ENCODE results near the gene B3GNT7.
"Not testable (repeated sequence)": the region's sequence is repeated elsewhere in the genome, so short reads cannot be mapped to it uniquely, and the experiment has no call there.

The B3GNT7 gene

DNA sequence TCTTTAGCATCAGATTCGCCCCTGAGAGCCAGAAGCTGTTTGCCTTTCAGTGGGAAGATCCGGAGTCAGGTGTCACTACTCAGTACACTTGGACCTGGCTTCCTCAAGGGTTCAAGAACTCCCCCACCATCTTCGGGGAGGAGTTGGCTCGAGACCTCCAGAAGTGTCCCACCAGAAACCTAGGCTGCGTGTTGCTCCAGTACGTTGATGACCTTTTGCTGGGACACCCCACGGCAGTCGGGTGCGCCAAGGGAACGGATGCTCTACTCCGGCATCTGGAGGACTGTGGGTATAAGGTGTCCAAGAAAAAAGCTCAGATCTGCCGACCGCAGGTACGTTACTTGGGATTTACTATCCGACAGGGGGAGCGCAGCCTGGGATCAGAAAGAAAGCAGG lies 8.7 kb downstream of the B3GNT7 start:
- not testable (repeated sequence) for DNase-seq

DNA sequence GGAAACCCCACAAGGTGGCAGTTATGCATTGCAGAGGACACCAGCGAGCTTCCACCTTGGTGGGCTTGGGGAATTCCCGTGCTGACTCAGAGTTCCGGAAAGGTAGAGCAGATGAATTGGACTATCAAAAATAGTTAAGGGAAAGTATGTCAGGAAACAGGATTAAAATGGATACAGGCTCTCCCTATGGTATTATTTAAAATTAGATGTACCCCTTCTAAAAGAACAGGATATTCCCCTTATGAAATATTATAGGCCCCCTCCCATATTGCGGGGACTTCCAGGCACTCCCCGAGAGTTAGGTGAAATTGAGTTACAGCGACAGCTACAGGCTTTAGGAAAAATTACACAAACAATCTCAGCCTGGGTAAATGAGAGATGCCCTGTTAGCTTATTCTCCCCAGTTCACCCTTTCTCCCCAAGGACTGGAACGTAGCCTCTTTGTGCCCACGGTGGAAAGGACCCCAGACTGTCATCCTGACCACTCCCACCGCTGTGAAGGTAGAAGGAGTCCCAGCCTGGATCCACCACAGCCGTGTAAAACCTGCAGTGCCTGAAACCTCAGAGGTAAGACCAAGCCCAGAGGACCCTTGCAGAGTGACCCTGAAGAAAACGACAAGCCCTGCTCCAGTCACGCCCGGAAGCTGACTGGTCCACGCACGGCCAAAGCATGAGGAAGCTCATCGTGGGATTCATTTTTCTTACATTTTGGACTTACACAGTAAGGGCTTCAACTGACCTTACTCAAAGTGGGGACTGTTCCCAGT lies 10.3 kb downstream of the B3GNT7 start:
- DNase-seq = peak; percentile 28 to 29

DNA sequence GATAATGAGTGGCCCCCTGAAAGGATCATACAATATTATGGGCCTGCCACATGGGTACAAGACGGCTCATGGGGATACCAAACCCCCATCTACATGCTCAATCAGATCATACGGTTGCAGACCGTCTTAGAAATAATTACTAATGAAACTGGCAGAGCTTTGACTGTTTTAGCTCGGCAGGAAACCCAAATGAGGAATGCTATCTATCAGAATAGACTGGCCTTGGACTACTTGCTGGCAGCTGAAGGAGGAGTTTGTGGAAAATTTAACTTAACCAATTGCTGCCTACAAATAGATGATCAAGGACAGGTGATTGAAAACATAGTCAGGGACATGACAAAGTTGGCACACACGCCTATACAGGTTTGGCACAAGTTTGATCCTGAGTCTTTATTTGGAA lies 12.2 kb downstream of the B3GNT7 start:
- DNase-seq = not testable (repeated sequence)

DNA sequence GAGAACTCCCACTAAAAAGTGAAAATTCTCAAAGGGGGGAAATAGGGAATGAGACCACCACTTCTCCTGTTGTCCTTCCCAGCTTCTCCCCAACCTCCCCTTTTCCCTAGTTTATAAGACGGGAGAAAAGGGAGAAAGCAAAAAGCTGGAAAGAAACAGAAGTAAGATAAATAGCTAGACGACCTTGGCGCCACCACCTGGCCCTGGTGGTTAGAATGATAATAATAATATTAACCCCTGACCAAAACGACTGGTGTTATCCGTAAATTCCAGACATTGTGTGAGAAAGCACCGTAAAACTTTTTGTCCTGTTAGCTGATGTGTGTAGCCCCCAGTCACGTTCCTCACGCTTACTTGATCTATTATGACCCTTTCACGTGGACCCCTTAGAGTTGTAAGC lies 12.8 kb downstream of the B3GNT7 start:
- not testable (repeated sequence) for DNase-seq

DNA sequence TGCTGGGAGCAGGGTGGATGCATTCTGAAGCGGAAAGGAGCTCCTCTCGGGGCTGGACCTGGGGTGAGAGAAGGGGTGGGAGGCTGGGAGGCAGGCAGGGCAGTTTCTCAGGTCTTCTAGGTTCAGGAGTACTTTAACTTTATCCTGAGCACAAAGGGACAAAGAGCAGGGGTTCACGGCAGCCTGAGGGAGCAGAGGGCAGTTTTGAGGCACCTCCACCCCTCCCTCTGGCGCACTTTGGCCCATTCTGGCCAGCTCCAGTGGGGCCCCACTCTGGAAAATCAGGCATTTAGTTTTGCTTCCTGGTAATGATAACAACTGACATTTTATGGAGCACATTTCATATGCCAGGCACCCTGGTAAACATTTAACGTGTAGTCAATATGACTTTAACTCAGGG lies 14.3 kb downstream of the B3GNT7 start:
- DNase-seq = no peak

DNA sequence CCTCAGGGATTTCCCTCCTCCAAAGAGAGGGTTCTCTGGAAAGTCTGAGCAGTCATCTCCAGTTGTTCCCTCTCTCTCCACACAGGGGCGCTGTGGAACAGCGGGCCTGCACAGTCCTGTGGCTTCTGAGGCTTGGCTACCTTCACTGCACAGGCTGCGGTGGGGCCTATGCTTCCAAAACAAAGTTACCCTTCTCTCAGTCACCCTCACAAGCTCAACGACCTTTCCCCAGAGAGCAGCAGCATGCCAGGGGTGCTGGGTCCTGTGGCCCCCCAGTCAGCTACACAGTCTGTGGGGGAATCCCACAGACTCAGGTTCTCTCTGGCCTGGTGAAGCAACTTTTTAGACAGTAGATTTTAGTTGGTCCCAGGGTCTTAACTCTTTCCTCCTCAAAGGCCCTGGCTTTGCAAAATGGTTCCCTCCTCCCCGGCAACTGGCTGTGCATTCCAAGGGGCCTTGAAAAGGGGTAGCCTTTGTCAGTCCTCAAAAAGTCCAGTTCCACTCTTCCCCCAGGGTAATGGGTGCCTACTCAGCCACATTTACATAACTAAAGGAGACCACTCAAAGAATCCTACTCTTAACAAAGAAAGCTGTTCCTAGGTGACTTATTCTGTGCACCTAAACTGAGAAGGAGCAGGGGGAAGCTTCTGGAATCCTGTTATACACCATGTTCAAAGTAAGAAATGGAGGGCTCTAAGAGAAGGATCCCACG lies 14.9 kb downstream of the B3GNT7 start:
- no peak for DNase-seq

DNA sequence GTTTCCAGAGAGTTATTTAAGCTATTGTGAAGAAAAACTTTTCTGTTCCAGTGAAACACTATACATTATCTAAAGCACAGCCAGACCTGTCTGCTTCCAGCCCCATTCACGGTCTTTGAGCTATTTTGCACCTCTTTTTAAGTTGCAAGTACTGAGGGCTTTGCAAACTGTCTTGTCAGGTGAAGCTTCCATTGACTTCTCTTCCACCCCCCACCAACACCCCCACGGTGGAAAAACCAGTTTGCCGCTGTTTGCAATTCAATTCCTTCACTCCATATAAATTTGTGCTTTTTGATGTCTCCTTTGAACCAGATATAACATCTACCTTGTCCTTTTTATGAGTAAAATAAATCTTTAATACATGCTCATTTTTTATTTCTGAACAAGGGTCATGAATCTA lies 15.7 kb downstream of the B3GNT7 start:
- DNase-seq = no peak

DNA sequence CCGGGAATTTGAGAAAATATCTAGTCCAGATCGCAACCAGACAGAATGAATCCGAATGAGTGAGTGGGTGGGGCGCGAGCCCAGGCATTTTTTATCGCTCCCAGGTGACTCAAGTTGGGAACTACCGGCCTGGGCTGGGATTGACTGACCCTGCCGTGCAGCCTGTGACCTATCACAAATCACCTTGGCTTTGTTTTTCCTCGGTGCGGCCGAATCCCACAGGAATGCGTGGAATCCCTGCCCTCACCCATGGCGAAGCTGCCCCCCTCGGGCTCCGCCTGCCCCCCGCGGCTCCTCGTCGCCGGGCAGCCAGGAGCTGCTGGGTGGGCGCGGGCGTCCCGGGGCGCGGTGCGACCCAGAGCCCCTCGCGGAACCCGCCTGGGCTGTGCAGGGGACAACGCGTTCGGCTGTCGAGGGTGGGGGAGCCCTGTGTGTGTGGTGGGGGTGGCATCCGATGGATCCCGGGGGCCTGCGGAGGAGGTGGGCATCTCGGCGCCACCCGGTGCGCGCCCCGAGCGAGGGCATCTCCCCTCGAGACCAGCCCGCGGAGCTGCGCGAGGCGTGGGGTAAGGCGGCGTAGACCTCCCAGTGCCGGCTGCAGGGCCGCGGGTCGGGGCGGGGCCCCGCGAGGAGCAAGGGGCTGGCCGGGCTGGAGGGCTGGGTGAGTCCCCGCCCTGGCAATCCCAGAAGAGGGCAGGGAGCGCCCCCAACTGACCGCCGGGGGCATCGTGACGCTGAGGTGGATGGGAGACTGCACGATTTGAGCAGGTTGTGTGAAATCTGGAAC lies 16.5 kb downstream of the B3GNT7 start:
- DNase-seq = peak; percentile 13 to 15

DNA sequence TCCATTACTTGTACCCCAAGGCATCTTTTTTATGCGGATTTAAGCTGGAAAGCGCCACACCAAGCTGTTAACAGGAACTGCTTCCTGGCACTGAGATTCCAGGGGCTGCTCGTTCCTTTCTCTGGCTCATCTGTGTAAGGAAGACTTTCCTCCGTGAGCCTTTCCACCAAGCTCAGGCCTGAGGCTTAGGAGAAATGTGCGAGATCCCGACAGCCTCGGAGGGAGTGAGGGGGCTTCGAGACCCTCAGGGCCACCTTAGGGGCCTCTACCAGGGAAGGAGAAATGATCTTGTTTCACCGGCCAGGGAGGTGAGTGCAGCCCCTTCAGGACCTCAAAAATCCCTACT lies 17.1 kb downstream of the B3GNT7 start:
- no peak for DNase-seq

DNA sequence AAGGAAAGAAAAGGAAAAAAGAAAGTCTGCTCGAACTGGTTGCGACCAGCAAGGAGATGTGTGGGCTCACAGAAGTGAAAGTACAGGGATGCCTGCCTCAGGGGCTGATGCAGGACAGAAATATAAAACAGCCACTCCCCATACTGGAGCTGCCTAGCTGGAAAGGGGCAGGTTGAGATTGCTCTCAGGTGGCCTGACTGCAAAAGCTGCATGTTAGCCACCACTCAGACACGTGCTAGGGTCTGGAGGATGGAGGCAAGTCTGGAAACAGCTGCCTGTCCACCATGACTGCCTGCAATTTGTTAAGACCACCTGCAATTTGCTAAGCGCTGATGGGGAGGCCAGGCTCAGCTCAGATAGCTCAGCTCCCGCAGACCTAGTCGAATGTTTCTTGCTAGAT lies 17.9 kb downstream of the B3GNT7 start:
- no peak for DNase-seq

DNA sequence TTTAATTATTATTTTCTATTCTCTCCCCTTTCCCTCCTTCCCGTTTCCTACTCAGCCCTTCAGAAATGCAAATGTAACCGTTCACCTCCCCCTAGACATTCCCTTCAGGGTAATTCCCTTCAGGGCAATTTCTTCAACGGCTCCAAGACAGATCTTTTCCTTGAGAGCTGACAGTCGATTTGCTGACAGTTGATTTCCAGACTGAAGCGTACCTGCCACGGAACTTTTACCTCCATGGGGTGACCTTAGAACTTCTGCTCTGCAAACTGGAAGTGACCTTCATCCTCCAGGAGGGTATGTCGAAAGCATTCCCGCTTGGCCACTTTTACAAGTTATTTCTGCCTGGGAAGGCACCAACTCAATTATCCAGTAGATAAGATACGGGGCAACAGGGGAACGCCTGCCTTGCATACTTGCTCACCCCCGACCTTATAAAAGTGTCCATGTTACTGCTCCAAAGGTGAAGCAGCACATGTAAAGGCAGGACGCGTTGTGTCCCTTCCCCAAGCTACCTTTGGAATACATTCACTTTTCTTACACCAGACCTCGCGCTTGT lies 18.5 kb downstream of the B3GNT7 start:
- DNase-seq = no peak

DNA sequence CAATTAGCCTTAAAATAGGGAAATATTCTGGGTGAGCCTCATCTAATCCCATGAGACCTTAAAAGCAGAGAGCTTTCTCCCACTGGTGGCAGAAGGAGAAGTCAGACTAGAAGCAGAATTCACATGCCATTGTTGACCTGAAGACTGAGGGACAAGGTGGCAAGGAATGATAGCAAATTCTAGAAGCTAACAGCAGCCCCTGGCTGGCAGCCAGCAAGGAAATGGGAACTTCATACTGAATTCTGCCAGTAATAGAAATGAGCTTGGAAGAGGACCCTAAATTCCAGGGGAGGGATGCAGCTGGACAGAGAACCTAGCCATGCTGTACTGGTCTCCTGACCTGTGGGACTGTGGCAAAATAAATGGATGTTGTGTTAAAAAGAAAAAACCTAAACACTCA lies 19.5 kb downstream of the B3GNT7 start:
- DNase-seq = no peak

DNA sequence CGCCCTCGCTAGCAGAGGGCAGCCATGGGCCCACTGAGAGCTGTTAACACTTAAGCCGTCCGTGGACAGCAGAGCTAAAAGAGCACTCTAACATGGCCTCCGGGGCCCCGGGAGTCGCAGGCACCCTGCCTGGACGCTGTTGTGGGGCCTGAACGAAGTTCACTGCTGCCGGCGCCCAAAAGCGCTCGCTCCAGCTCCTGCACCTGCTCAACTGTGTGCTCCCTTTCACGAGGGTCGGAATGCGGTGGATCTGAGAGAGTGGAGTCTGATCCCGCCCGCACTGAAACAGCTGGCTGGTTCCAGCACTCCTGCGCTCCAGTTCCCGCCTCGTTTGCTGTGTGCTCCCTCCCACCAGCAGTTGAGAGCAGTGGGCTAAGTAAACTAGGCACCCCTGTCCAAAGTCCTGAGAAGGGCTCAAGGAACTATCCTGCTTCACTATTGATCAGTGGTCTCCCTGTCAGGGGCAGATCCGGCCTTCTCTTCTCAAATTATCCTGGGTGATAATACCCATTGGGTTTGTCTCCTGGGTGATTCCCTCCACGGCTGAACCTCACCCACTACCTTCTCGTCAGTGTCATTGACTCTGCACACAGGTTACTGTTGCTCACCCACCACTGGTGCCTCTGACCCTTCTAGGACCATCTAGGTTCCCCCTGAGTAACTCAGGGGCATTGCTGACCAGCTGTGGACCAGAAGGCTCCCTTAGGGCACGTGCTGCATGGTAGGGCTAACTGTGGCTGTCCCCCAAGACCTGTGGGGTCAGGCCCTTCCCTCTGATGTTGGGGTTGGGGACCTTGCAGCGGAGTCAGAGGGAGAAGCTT lies 23.5 kb downstream of the B3GNT7 start:
- DNase-seq = no peak

DNA sequence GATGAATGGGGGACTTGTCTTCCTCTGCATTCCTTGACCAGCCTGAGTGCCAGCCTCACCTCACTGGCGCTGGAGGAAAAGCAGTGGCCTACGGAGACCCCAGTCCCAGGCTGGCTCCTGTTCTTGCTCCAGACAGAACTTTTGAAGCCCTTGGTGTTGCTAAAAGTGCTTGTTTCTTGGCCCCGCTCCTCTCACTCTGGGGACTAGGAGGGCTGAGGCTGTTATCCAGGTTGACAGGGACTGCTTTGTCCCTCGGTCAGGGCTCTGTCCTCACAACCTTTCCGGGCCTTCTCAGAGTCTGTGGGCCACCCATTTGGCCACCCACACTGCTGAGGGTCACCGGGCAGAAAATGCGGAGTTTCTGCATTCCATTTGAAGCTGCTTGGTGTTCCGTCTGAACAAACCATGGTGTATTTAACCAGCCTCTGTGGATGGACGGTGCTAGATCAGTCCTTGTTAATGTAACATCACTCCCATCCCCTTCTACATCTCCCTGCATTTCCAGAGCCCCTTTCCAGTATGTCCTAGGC lies 25.6 kb downstream of the B3GNT7 start:
- DNase-seq = no peak

DNA sequence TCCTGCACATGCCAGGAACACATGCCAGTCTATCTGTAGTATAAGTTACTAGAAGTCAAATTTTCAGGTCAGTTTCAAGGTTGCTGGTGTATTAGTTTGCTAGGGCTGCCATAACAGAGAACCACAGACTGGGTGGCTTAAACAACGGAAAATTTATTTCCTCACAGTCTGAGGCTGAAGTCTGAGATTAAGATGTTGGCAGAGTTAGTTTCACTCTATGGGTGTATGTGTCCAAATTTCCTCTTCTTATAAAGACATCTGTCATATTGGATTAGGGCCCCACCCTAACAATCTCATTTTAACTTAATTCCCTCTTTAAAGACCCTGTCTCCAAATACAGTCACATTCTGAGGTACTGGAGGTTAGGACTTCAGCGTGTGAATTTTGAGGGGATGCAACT lies 26.5 kb downstream of the B3GNT7 start:
- no peak for DNase-seq

DNA sequence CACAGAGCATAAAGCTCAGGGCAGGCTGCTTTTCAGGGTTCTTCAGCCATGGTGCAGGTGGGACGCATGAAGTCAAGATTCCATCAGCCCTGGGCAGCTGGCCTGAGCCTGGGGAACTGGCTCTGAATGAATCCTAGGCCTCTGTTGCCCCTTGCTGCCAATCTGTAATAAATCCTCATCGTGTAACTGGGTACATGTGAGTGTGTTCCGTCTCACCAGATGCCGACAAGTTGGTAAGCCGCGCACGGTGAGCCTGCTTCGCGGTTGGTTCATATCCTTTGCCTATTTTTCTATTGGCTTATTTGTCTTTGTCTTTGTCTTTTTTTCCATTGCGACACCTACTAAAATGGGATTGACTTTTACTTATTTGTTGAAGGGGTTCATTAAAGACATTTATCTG lies 27.7 kb downstream of the B3GNT7 start:
- no peak for DNase-seq

DNA sequence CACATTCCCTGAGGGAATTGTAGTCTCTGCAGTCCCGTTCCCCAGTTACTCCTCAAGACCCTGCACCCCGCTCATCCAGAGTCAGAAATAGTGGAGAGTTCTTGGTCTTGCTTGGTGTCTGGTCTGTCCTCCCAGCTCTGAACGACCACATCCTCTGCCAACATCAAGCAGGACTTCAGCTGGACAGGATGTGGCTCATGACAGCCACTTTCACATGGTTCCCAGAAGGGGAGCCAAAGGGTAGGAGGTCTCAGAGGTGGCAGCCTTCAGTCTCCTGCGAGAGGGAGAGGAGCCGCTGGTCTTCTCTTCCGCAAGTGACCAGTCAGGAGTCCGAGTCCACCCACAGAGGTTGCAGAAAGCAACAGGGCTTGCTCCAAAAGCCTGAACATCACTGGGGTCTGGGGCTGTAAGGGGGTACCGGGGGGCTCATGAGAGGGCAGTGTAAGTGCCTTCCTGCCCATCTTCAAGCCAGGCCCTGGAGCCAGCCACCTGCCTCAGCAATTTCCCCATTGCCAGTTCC lies 29.8 kb downstream of the B3GNT7 start:
- DNase-seq = no peak

DNA sequence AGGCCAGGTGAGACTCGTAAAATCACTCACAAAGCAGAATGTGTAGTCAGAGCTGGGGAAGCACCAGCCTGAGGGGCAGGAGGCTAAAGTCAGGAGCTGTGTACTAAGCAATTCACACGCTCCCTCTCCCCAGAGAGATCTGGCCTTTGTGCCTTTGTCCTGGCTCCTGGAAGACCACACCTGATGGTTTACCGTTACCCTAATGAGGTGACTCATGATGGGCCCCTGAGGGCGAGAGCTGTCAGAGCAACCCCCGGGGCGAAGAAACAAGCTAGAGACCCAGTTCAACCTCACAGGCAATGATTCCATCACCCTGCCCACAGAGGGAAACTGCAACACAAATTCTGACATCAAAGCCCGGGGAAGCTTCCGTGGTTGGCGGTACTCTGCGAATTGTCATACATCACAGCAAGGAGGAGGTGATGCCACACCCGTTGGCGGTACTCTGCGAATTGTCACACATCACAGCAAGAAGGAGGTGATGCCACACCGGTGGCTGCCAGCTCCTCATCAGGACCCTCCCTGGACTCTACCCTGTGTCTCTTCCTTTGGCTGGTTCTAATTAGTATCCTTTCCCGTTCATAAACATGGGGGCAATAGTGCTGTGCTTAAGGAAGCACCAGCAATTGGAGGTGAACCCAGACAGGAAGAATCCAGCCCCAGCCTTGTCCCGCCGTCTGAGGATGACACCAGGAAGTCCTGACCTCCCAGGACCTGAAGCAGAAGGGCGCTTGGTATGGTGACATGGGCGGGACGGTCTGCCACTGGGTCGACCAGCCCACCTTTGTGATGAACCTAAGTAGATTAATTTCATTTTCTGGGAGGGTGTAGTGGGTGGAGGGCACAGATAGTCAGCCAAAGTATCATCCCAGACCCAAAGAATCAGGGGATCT lies 30.5 kb downstream of the B3GNT7 start:
- no peak for DNase-seq

DNA sequence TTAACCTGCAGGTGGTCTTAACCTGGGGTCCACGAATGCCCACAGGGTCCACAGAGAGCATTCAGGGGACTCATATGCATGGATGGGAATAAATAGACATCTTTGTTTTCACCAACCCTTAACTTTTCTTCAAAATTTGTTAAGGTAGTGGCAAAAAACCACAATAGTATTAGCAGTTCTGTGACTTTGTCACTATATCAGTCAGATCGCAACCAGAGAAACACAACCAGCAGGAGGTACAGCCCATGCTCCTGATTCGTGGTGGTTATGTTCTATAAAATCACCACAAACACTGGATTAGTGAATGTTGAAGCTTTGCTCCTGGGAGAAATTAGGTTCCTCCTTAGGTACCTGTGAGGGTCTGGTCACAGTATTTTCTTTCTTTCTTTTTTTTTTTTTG lies 31.6 kb downstream of the B3GNT7 start:
- DNase-seq = no peak

DNA sequence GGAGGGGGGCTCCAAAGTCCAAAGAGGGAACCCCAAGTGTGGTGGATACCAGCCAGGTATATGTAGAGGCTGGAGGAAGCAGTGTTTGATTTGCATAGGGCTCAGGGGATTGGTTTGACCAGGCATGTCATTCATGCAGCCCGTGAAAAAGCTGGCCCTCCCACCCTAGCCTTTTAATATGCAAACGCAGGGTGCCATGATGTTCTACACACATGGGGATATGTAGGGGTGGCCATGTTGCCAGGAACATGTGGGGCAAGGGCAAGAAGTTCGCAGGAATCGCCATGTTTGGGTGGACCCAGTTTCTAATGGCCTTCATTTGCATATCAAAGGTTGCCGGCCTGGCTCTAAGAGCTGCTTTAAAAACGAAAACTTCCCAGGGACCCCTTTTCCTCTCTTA lies 33.6 kb downstream of the B3GNT7 start:
- no peak for DNase-seq

DNA sequence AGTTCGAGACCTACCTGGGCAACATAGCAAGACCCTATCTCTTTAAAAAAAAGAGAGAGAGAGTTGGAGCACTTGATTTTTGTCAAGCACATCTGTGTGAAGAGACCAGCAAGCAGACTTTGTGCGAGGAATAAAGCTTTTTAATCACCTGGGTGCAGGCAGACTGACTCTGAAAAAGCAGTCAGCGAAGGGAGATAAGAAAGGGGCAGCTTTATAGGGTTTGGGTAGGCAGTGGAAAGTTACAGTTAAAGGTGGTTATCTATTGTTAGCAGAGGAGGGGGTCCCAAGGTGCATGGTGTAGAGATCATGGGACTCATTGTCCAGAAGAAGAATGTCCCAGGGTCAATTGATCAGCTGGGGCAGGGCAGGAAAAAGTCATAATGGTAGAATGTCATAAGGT lies 34.4 kb downstream of the B3GNT7 start:
- no peak for DNase-seq

Data from activated CD4-positive, alpha-beta T cell treated with anti-CD3 and anti-CD28 coated beads, Interleukin-2, amount 50 U/mL, for 4 hours (primary cell).